NCI-H69 (cell line): Measurements from ENCODE around the gene TOB1.
"Not testable (repeated sequence)": the region's sequence is repeated elsewhere in the genome, so short reads cannot be mapped to it uniquely, and the experiment has no call there.

Experiments
- DNase-seq: peaks from one replicate; lab custom pipeline; 2025; lab: John Stamatoyannopoulos, UW

Gene TOB1

GRCh38 chr17:50898369-50899004 is 32.3 kb upstream of the TOB1 start:
- no peak for DNase-seq

GRCh38 chr17:50894513-50894912 is 28.4 kb upstream of the TOB1 start:
- DNase-seq: not testable (repeated sequence)

DNA sequence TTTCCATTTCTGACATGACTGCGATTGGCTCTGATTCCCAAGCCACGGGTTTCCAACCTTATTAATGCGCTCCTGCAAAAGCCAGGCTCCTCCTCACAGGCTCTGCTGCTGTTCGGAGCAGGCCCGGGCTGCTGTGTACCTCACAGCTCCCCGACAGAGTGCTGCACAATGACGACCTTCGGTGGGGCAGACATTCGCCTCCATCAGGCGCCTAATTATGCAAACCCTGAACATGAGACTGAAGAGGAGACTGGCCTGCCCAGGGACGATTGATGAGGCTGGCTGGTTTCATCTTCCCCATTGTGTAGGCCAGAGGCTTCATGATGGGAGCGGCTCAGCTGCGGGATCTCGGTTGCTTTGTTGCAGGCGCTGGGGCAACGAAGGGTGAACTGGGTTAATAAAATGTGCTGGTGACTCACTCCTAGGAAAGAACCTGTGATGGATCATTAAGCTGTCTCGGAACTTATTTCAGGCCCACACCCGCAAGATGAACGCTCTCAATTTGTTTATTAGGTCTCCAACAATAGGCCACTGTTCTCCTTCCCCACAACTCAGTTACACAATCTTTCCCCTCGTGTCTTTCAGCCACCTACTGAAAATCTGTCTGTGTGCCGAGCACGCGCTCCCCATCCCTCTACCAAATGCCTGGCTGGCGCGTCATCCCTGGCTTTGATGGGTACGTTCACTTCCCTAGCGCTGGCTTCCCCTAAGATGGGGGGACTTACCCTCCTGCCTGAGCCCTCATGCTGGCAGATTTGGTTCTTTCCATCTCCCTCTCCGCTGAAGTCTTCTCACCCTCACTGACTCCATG is 27.2 kb upstream of the TOB1 start:
- DNase-seq: peak; percentile 52

GRCh38 chr17:50892101-50892776 is 26.1 kb upstream of the TOB1 start:
- peak; percentile 44 for DNase-seq

DNA sequence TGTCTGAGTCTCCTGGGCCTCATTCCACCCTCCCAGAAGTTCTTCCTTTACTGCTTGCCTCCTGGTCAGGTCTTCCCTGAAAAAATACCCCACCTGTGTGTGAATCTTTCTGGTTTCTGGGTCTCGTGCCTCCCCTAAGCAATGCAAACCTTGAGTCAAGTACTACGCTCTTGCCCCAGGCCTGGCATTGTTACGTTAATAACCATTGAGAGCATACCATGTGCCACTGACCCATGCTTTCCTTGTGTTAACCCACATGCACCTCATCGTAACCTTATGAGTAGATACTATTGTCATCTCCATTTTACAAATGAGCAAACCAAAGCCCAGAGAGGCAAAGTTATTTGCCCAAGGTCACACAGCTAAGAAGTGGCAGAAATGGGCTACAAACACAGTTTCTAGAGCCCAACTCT is 25.4 kb upstream of the TOB1 start:
- DNase-seq: no peak

DNA sequence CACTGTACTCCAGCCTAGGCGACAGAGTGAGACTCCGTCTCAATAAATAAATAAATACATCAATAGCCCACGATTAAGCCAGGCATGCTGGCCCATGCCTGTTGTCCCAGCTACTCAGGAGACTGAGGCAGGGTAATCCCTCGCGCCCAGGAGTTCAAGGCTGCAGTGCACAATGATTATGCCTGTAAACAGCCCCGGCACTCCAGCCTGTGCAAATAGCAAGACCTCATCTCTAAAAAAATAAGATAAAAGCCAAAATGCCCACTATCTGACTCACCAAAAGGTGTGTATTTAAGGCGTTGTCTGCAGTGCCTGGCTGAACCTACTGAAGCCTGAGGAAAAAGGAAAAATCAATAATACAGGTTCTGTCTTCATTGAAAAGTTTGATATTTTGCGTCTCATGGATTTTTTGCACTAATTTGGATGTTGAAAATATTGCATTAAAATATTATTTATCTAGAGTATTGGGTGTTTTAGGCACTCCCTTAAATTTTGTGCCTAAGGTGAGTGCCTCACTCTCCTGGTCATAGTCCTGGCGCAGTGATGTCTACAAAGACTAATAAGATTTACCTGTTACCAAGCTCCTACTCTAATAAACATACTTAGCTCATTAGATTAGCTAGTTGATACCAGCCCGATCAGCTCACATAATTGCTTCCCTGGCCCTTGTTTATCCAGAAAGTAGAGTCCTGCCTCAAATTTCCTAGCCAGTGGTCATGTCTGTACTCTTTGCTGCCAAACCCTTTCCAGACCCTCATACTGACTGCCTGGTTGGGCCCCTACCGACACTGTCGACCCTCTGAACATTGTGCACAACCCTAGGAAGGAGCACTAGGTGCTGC is 24.7 kb upstream of the TOB1 start:
- no peak for DNase-seq

GRCh38 chr17:50889528-50890118 is 23.5 kb upstream of the TOB1 start:
- DNase-seq: no peak

DNA sequence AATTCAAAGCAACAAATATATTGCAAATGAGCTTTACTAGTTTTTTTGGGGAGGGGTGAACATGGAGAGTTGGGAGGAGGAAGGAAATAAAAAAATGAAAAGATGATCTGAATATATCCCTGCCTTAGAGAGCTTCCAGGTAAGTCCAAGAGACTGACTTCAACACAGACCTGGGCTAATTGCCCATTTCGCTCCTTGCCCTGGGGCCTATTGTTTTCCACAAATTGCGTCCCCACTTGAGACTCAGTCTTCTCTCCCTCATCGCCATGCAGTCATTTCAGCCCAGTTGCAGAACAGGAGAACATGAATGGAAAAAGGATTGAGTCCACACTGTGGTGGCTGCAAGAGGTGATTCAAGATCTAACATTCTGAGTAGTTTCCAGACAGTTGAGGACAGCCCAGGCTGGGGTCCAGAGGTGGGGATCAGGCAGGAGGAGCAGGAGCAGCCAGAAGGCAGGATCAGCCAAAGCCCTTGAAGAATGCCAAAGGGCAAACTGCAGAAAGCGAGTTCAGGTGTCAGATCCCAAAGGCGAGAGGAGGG is 21.6 kb upstream of the TOB1 start:
- DNase-seq: no peak

GRCh38 chr17:50884439-50885311 is 18.5 kb upstream of the TOB1 start:
- no peak for DNase-seq

DNA sequence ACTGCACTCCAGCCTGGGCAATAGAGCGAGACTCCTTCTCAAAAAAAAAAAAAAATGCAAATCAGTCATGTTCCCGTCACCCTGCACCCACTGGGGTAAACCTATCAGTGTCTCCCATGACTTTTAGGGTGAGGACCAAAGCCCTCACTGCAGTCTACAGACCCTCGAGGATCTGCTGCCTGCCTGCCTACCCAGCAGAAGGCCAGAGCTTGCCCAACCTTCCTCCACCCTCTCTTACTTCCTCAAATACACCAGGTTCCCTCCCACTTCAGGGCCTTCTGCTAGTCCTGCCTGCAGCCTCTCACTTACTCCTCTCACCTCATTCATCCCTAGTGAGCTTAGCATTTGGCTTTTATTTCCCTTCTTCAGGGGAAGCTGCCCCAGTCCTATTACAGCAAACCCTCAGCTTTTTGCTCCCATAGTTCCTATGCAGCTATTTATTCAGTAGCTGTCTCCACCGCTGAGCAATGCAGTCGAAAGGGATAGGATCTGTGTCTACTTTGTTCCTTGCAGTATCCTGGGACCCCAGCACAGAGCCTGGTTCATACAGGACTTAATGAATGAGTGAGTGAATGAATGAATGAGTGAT is 17.8 kb upstream of the TOB1 start:
- no peak for DNase-seq

GRCh38 chr17:50882851-50883250 is 16.7 kb upstream of the TOB1 start:
- DNase-seq: no peak

DNA sequence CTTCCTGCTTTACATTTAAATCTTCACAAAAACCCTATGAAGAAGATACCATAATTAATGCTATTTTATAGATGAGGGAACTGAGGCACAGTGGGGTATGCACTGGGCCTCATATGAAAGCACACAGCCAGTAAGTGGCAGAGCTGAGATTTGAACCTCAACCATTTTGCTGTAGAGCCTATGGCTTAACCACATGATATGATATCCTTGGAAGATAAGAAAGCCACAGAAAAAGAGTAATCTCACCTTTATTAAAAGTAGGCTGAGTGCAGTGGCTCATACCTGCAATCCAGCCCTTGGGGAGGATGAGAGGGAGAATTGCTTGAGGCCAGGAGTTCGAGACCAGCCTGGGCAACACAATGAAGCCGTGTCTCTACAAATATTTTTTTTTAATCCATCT is 15.0 kb upstream of the TOB1 start:
- no peak for DNase-seq

- DNase-seq: no peak
Observed at GRCh38 chr17:50879086-50879485, 12.9 kb upstream of the TOB1 start.

DNA sequence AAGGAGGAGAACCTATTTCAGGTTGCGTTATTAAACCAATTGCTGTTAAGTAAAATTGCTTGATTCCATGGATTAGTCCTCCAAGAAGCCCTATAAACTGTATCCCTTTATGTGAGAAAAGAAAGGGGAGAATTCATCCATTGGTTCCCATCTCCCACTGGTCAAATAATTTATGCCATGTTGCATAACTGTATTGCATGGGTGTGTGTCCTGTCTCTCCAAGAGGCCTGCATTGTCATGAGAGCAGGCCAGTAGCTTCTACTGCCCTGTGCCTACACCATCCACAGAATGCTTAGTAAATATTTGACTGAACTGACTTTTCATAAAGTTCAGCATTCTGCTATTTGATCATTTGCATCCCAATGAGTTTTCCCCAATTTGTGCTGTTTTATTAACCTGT is 11.7 kb upstream of the TOB1 start:
- no peak for DNase-seq

DNA sequence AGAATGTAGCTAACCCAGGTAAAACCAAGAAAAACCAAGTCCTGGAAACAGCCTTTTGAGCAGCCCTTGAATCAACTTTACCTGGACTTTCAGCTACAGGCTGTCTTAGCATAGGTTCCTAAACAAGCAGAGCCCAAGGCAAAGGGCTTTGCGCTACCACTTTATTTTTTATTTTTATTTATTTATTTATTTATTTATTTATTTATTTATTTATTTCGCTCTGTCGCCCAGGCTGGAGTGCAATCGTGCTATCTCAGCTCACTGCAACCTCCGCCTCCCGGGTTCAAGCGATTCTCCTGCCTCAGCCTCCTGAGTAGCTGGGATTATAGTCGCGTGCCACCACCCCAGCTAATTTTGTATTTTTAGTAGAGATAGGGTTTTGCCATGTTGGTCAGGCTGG is 10.9 kb upstream of the TOB1 start:
- DNase-seq: not testable (repeated sequence)

DNA sequence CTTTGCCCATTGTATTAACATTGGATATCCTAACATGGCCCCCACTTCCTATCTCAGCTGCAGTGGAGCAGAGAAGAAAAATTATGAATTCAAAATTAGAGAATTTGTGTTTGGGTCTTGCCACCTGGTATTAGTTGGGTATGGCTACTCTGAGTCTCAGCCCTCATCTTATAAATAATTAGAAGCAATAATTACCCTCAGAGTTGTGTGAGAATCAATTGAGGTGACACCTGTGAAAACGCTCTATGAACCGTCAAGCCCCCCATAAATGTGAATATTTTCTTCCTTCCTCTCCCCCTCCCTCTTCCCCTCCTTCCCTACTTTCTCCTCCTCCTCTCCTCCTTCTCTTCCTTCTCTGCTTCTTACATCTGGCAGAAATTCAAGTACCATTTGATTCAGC is 8.9 kb upstream of the TOB1 start:
- DNase-seq: no peak

GRCh38 chr17:50872710-50873424 is 6.7 kb upstream of the TOB1 start:
- DNase-seq: no peak

- no peak for DNase-seq
Observed at GRCh38 chr17:50871898-50872297, 5.7 kb upstream of the TOB1 start.

GRCh38 chr17:50871364-50871763 is 5.2 kb upstream of the TOB1 start:
- DNase-seq: no peak
